NOMO-1 treated with DMSO at 0.1 percent for 48 hours (cell line): ENCODE measurements around the gene LAMA4.

Experiments
- DNase-seq: peaks from one replicate; lab custom pipeline; 2025; ENCODE audit not compliant: unreplicated experiment; lab: John Stamatoyannopoulos, UW

Gene LAMA4

GRCh38 chr6:112153926-112154607 is 100.3 kb downstream of the LAMA4 start:
- DNase-seq: peak; percentile 23

GRCh38 chr6:112150363-112150762 is 104.0 kb downstream of the LAMA4 start:
- DNase-seq: no peak

GRCh38 chr6:112149719-112150263 is 104.6 kb downstream of the LAMA4 start:
- DNase-seq: no peak

GRCh38 chr6:112149236-112149635 is 105.1 kb downstream of the LAMA4 start:
- DNase-seq: no peak

GRCh38 chr6:112148103-112148502 is 106.3 kb downstream of the LAMA4 start:
- no peak for DNase-seq

GRCh38 chr6:112145080-112145573 is 109.2 kb downstream of the LAMA4 start:
- DNase-seq: no peak

GRCh38 chr6:112144145-112144926 is 110.0 kb downstream of the LAMA4 start:
- no peak for DNase-seq

GRCh38 chr6:112141707-112142106 is 112.7 kb downstream of the LAMA4 start:
- DNase-seq: no peak

- no peak for DNase-seq
Measured at GRCh38 chr6:112139052-112139451, 115.3 kb downstream of the LAMA4 start.

GRCh38 chr6:112130878-112131277 is 123.5 kb downstream of the LAMA4 start:
- DNase-seq: no peak

GRCh38 chr6:112128208-112128607 is 126.2 kb downstream of the LAMA4 start:
- DNase-seq: no peak

- DNase-seq: no peak
Measured at GRCh38 chr6:112123982-112124381, 130.4 kb downstream of the LAMA4 start.

GRCh38 chr6:112122756-112123155 is 131.6 kb downstream of the LAMA4 start:
- no peak for DNase-seq

- DNase-seq: no peak
Measured at GRCh38 chr6:112118034-112118433, 136.3 kb downstream of the LAMA4 start.

- DNase-seq: peak; percentile 35
Measured at GRCh38 chr6:112117554-112117953, 136.8 kb downstream of the LAMA4 start.

GRCh38 chr6:112116221-112116620 is 138.1 kb downstream of the LAMA4 start:
- no peak for DNase-seq

- no peak for DNase-seq
Measured at GRCh38 chr6:112114577-112115223, 139.7 kb downstream of the LAMA4 start.

GRCh38 chr6:112113918-112114317 is 140.4 kb downstream of the LAMA4 start:
- no peak for DNase-seq

GRCh38 chr6:112113431-112113830 is 140.9 kb downstream of the LAMA4 start:
- DNase-seq: no peak

GRCh38 chr6:112109262-112109661 is 145.1 kb downstream of the LAMA4 start:
- no peak for DNase-seq

GRCh38 chr6:112106562-112106961 is 147.8 kb downstream of the LAMA4 start:
- no peak for DNase-seq
